NT2/D1 (cell line): ENCODE results near the gene ABHD6.
"Not testable (repeated sequence)": the region's sequence is repeated elsewhere in the genome, so short reads cannot be mapped to it uniquely, and the experiment has no call there.

Experiments
- DNase-seq: peaks from one replicate; pipeline ENCODE4 v3.0.0-alpha.2; 2011; ENCODE audit warnings: low read depth, low spot score
- H3K27me3 ChIP-seq: 2 replicates; pipeline ENCODE4 v1.6.0; 2011; ENCODE audit warnings: mild to moderate bottlenecking; ENCODE audit not compliant: insufficient read length, insufficient read depth
- H3K36me3 ChIP-seq: 2 replicates; pipeline ENCODE4 v1.6.1; 2011; ENCODE audit warnings: mild to moderate bottlenecking, low read length, mixed read lengths; ENCODE audit not compliant: insufficient read depth, insufficient read length
- H3K4me1 ChIP-seq: 2 replicates; pipeline ENCODE4 v1.5.1; 2011; ENCODE audit not compliant: insufficient read depth, insufficient read length
- H3K4me3 ChIP-seq: 2 replicates; pipeline ENCODE4 v1.5.1; 2011; ENCODE audit warnings: low read depth; ENCODE audit not compliant: insufficient read length
- H3K9ac ChIP-seq: 2 replicates; pipeline ENCODE4 v1.6.0; 2011; ENCODE audit warnings: low read depth; ENCODE audit not compliant: insufficient read length
- H3K9me3 ChIP-seq: 2 replicates; pipeline ENCODE4 v1.5.1; 2011; ENCODE audit warnings: mild to moderate bottlenecking, low read length; ENCODE audit not compliant: insufficient read depth
- SUZ12 ChIP-seq: IDR thresholded peaks from 2 replicates; pipeline ENCODE4 v1.6.1; 2011; ENCODE audit not compliant: insufficient read length, insufficient read depth; ENCODE audit errors: extremely low read depth
- YY1 ChIP-seq: IDR thresholded peaks from 2 replicates; pipeline ENCODE4 v1.6.1; 2011; ENCODE audit not compliant: insufficient read length, insufficient read depth
- ZNF274 ChIP-seq: IDR thresholded peaks from 2 replicates; pipeline ENCODE4 v1.6.1; 2011; ENCODE audit warnings: mild to moderate bottlenecking, low read depth, low read length

Gene ABHD6

GRCh38 chr3:58256511-58256910, 18.9 kb downstream of the ABHD6 start:
- no peak overlapping the region for H3K9ac ChIP-seq
- no peak for DNase-seq
- H3K4me3 ChIP-seq: no peak overlapping the region
- TF ChIP-seq SUZ12: no peak
- no peak for TF ChIP-seq YY1
- no peak for TF ChIP-seq ZNF274
- H3K36me3 ChIP-seq: no peaks in the 10 kb centered on the region
- H3K4me1 ChIP-seq: no peaks in the 10 kb centered on the region
- H3K27me3 ChIP-seq: no peaks in the 10 kb centered on the region
- no peaks in the 10 kb centered on the region for H3K9me3 ChIP-seq

- Histone ChIP-seq H3K36me3 (no peaks in the 10 kb centered on the region), H3K4me1 (no peaks in the 10 kb centered on the region), H3K4me3 (no peak overlapping the region), H3K9ac (no peak overlapping the region), H3K9me3 (no peaks in the 10 kb centered on the region), H3K27me3 (no peaks in the 10 kb centered on the region)
- no peak for TF ChIP-seq YY1
- no peak for TF ChIP-seq ZNF274
- TF ChIP-seq SUZ12: no peak
- no peak for DNase-seq
These were observed 20.9 kb downstream of the ABHD6 start for GRCh38 chr3:58258392-58259055.

GRCh38 chr3:58260261-58260731, 22.7 kb downstream of the ABHD6 start:
- H3K36me3 ChIP-seq: no peaks in the 10 kb centered on the region

GRCh38 chr3:58260733-58261132, 23.1 kb downstream of the ABHD6 start:
- DNase-seq: no peak
- no peak for TF ChIP-seq SUZ12
- no peak for TF ChIP-seq ZNF274
- TF ChIP-seq YY1: no peak
- H3K27me3 ChIP-seq: no peaks in the 10 kb centered on the region
- H3K9ac ChIP-seq: no peak overlapping the region
- no peaks in the 10 kb centered on the region for H3K4me1 ChIP-seq
- no peak overlapping the region for H3K4me3 ChIP-seq
- no peaks in the 10 kb centered on the region for H3K36me3 ChIP-seq
- no peaks in the 10 kb centered on the region for H3K9me3 ChIP-seq

More at GRCh38 chr3:58260261-58260731, 22.7 kb downstream of the ABHD6 start:
- H3K9me3 ChIP-seq: no peaks in the 10 kb centered on the region
- TF ChIP-seq YY1 (no peak), SUZ12 (no peak)
- no peak for DNase-seq
- no peak overlapping the region for H3K9ac ChIP-seq
- H3K27me3 ChIP-seq: no peaks in the 10 kb centered on the region
- no peaks in the 10 kb centered on the region for H3K4me1 ChIP-seq
- H3K4me3 ChIP-seq: no peak overlapping the region

GRCh38 chr3:58261954-58262666, 24.5 kb downstream of the ABHD6 start:
- no peak overlapping the region for H3K9ac ChIP-seq
- no peak for TF ChIP-seq SUZ12
- no peak for TF ChIP-seq YY1
- TF ChIP-seq ZNF274: no peak
- no peaks in the 10 kb centered on the region for H3K4me1 ChIP-seq
- no peaks in the 10 kb centered on the region for H3K36me3 ChIP-seq
- DNase-seq: no peak
- H3K9me3 ChIP-seq: no peaks in the 10 kb centered on the region
- H3K4me3 ChIP-seq: no peak overlapping the region
- no peaks in the 10 kb centered on the region for H3K27me3 ChIP-seq

- H3K4me1 ChIP-seq: no peaks in the 10 kb centered on the region
- no peaks in the 10 kb centered on the region for H3K27me3 ChIP-seq
- TF ChIP-seq YY1: no peak
- no peak for TF ChIP-seq ZNF274
- TF ChIP-seq SUZ12: no peak
- H3K4me3 ChIP-seq: no peak overlapping the region
- H3K9ac ChIP-seq: no peak overlapping the region
- H3K9me3 ChIP-seq: no peaks in the 10 kb centered on the region
- H3K36me3 ChIP-seq: peaks cover 6% of the 10 kb centered on the region
- DNase-seq: no peak
These were observed 29.0 kb downstream of the ABHD6 start for GRCh38 chr3:58266577-58266976.

GRCh38 chr3:58267543-58267942, 30.0 kb downstream of the ABHD6 start:
- H3K4me3 ChIP-seq, H3K36me3 ChIP-seq, H3K27me3 ChIP-seq, H3K9me3 ChIP-seq, H3K9ac ChIP-seq, H3K4me1 ChIP-seq, DNase-seq: not testable (repeated sequence)
